ENCODE data around the gene MECP2. TPM values are rescaled to one million over a fixed set of nuclear protein-coding genes. Genes with fewer than 3 reads are reported as not detected.

MECP2 gene
- total and polyA plus RNA-seq, 2 donors (not counting 1 experiment from before 2014, with no cell fraction given), result 20.0 to 122 TPM

GRCh38 chrX:154016366-154017076, 81.0 kb downstream of the MECP2 start:
- Histone ChIP-seq H3K36me3 (replicated peaks in 1 of 2; ENCODE audit: control extremely low read depth in 1 of 2, control insufficient read depth in 1 of 2, extremely low read depth in 1 of 2, insufficient read depth in 2 of 2, low read length in 1 of 2) (peaks cover 0 to 46% of the 10 kb centered on the region in 2 experiments), H3K4me2 (replicated peaks; ENCODE audit: low read depth, low read length, poor library complexity, severe bottlenecking) (no peak overlapping the region), H3K27me3 (replicated peaks in 1 of 4; ENCODE audit: control extremely low read depth in 1 of 4, control insufficient read depth in 3 of 4, insufficient read depth in 4 of 4, low read length in 3 of 4) (no peaks in the 10 kb centered on the region), H3K9me3 (ENCODE audit: control extremely low read depth in 1 of 3, control insufficient read depth in 2 of 3, insufficient read depth in 1 of 3, low read length in 2 of 3) (no peaks in the 10 kb centered on the region), H3K27ac (ENCODE audit: low read length in 2 of 2) (no peak overlapping the region), H3K9ac (ENCODE audit: low read length) (no peak overlapping the region), H2AFZ (ENCODE audit: insufficient read depth, low read depth, low read length, poor library complexity, severe bottlenecking) (no peak overlapping the region), H3K4me3 (ENCODE audit: control extremely low read depth in 1 of 5, extremely low read depth in 1 of 5, insufficient read depth in 1 of 5, low read depth in 2 of 5, low read length in 4 of 5) (no peak overlapping the region), H3K79me2 (ENCODE audit: control insufficient read depth, insufficient read depth, low read length) (peaks cover 31% of the 10 kb centered on the region), H4K20me1 (ENCODE audit: control insufficient read depth, insufficient read depth, low read length, poor library complexity, severe bottlenecking) (no peaks in the 10 kb centered on the region), H3K4me1 (ENCODE audit: control insufficient read depth in 2 of 2, insufficient read depth in 2 of 2, low read length in 2 of 2) (peaks cover 6 to 33% of the 10 kb centered on the region in 2 donors)
- TF ChIP-seq EZH2 (IDR thresholded peaks at IDR 0.05; ENCODE audit: borderline replicate concordance, insufficient read depth, low read depth, low read length, poor library complexity, severe bottlenecking), result no peak
- TF ChIP-seq, protein P1, sequence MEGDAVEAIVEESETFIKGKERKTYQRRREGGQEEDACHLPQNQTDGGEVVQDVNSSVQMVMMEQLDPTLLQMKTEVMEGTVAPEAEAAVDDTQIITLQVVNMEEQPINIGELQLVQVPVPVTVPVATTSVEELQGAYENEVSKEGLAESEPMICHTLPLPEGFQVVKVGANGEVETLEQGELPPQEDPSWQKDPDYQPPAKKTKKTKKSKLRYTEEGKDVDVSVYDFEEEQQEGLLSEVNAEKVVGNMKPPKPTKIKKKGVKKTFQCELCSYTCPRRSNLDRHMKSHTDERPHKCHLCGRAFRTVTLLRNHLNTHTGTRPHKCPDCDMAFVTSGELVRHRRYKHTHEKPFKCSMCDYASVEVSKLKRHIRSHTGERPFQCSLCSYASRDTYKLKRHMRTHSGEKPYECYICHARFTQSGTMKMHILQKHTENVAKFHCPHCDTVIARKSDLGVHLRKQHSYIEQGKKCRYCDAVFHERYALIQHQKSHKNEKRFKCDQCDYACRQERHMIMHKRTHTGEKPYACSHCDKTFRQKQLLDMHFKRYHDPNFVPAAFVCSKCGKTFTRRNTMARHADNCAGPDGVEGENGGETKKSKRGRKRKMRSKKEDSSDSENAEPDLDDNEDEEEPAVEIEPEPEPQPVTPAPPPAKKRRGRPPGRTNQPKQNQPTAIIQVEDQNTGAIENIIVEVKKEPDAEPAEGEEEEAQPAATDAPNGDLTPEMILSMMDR (IDR thresholded peaks at IDR 0.05), result no peak
- no peak for ATAC-seq (ENCODE audit: low read depth)
- intact Hi-C loops (cut with micrococcal nuclease), result no loop called here
- DNase-seq, result no peak
- ChIA-PET POLR2A (no interaction called here), CTCF (interaction anchor here (1.0 to 3.9 kb wide), 2 partner anchors 9 to 47 kb away, joined by 5 to 21 read pairs; no protein-coding TSS in a partner anchor)
- 96% methylated on average over 18 of the region's 24 CpGs for WGBS (ENCODE audit: insufficient coverage)
- no peaks in the 10 kb centered on the region for H3K27me3 Mint-ChIP-seq
- peak overlapping the region; percentile 37 for H3K27ac Mint-ChIP-seq
- H3K4me1 Mint-ChIP-seq, result peaks cover 22% of the 10 kb centered on the region
- no peak overlapping the region for H3K4me3 Mint-ChIP-seq
- H3K9me3 Mint-ChIP-seq (ENCODE audit: insufficient read depth), result no peaks in the 10 kb centered on the region

- no peak overlapping the region for H3K4me2 ChIP-seq (replicated peaks; ENCODE audit: low read depth, low read length, poor library complexity, severe bottlenecking)
- no peak for ATAC-seq (ENCODE audit: low read depth)
- H3K27ac Mint-ChIP-seq, result peak overlapping the region; percentile 17
- H3K27ac ChIP-seq (ENCODE audit: low read length in 2 of 2), result no peak overlapping the region
- peaks cover 30% of the 10 kb centered on the region for H3K79me2 ChIP-seq (ENCODE audit: control insufficient read depth, insufficient read depth, low read length)
- no peak overlapping the region for H3K4me3 ChIP-seq (ENCODE audit: control extremely low read depth in 1 of 5, extremely low read depth in 1 of 5, insufficient read depth in 1 of 5, low read depth in 2 of 5, low read length in 4 of 5)
- no peaks in the 10 kb centered on the region for H3K27me3 Mint-ChIP-seq
- intact Hi-C loops (cut with micrococcal nuclease), result no loop called here
- peaks cover 22% of the 10 kb centered on the region for H3K4me1 Mint-ChIP-seq
- no peaks in the 10 kb centered on the region for H3K9me3 ChIP-seq (ENCODE audit: control extremely low read depth in 1 of 3, control insufficient read depth in 2 of 3, insufficient read depth in 1 of 3, low read length in 2 of 3)
- peaks cover 0 to 47% of the 10 kb centered on the region in 2 experiments for H3K36me3 ChIP-seq (replicated peaks in 1 of 2; ENCODE audit: control extremely low read depth in 1 of 2, control insufficient read depth in 1 of 2, extremely low read depth in 1 of 2, insufficient read depth in 2 of 2, low read length in 1 of 2)
- no peak for DNase-seq
- H3K4me3 Mint-ChIP-seq, result no peak overlapping the region
- TF ChIP-seq, protein P1 (IDR thresholded peaks at IDR 0.05), result no peak
- no peak for TF ChIP-seq EZH2 (IDR thresholded peaks at IDR 0.05; ENCODE audit: borderline replicate concordance, insufficient read depth, low read depth, low read length, poor library complexity, severe bottlenecking)
- H4K20me1 ChIP-seq (ENCODE audit: control insufficient read depth, insufficient read depth, low read length, poor library complexity, severe bottlenecking), result no peaks in the 10 kb centered on the region
- H3K4me1 ChIP-seq (ENCODE audit: control insufficient read depth in 2 of 2, insufficient read depth in 2 of 2, low read length in 2 of 2), result peaks cover 3 to 29% of the 10 kb centered on the region in 2 donors
- CTCF ChIA-PET, result no interaction called here
- POLR2A ChIA-PET, result no interaction called here
- H3K9ac ChIP-seq (ENCODE audit: low read length), result no peak overlapping the region
- WGBS (ENCODE audit: insufficient coverage), result 88% methylated on average over 11 of the region's 16 CpGs
- H3K9me3 Mint-ChIP-seq (ENCODE audit: insufficient read depth), result no peaks in the 10 kb centered on the region
- H3K27me3 ChIP-seq (replicated peaks in 1 of 4; ENCODE audit: control extremely low read depth in 1 of 4, control insufficient read depth in 3 of 4, insufficient read depth in 4 of 4, low read length in 3 of 4), result no peaks in the 10 kb centered on the region
- no peak overlapping the region for H2AFZ ChIP-seq (ENCODE audit: insufficient read depth, low read depth, low read length, poor library complexity, severe bottlenecking)
These were observed 81.8 kb downstream of the MECP2 start for GRCh38 chrX:154015581-154016264.

Data from B cell (primary cell).